ENCODE measurements around the gene PRRT4.

DNA sequence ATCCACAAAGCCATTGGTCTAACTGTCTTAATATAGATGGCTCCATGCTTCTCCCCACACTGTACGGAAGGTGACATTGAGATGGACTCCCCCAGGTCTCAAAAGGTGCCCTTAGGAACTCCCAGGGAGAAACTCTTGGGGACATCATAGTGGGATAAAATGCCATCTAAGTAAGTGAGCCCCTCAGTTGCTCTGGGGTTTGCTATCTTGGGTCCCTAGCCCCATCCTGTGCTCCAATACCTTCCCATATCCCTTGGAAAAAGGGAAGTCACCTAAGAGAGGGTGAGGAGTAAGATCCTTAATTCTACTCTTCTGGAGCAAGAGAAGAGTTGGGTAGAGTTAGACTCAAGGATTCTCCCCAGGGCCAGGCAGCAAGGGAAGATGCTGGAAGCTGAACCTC, 7.9 kb downstream of the PRRT4 start:
- TF ChIP-seq YY1 (tag by site-specific recombination; IDR thresholded peaks at IDR 0.05) (no peak), ATF2 (tag by site-specific recombination; IDR thresholded peaks at IDR 0.05; ENCODE audit: low read depth) (no peak), ZNF274 (IDR thresholded peaks at IDR 0.05; ENCODE audit: low read length) (no peak), ZNF274 (tag by site-specific recombination; IDR thresholded peaks at IDR 0.05; ENCODE audit: borderline replicate concordance) (no peak), ZNF580 (tag by site-specific recombination; IDR thresholded peaks at IDR 0.05) (no peak), HOXD13 (CRISPR knock-in tag; IDR thresholded peaks at IDR 0.05; ENCODE audit: borderline replicate concordance) (no peak)
- TF ChIP-seq, protein P1, sequence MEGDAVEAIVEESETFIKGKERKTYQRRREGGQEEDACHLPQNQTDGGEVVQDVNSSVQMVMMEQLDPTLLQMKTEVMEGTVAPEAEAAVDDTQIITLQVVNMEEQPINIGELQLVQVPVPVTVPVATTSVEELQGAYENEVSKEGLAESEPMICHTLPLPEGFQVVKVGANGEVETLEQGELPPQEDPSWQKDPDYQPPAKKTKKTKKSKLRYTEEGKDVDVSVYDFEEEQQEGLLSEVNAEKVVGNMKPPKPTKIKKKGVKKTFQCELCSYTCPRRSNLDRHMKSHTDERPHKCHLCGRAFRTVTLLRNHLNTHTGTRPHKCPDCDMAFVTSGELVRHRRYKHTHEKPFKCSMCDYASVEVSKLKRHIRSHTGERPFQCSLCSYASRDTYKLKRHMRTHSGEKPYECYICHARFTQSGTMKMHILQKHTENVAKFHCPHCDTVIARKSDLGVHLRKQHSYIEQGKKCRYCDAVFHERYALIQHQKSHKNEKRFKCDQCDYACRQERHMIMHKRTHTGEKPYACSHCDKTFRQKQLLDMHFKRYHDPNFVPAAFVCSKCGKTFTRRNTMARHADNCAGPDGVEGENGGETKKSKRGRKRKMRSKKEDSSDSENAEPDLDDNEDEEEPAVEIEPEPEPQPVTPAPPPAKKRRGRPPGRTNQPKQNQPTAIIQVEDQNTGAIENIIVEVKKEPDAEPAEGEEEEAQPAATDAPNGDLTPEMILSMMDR (tag by site-specific recombination; IDR thresholded peaks at IDR 0.05) = no peak
